ENCODE measurements around the gene HEXIM2.

Gene HEXIM2

DNA sequence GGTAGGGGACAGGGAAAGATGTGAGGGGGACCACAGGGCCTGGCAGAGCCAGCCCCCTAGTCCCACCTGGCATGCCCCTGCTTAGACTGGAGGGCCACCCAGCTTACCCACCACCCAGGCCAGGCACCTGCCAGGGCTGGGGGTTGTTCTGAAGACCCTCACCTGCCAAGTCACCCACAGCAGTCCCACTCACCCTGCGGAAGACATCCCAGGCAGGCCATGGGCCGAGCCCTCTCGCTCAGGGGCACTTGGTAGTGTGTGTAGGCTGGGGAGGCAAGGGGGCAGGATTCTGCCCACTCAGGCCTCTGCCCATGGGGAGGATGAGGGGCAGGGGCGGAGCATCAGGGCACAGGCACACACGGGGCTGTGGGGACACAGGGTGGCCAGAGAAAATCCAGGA, 33.3 kb upstream of the HEXIM2 start:
- DNase-seq (ENCODE audit: low spot score) = no peak

DNA sequence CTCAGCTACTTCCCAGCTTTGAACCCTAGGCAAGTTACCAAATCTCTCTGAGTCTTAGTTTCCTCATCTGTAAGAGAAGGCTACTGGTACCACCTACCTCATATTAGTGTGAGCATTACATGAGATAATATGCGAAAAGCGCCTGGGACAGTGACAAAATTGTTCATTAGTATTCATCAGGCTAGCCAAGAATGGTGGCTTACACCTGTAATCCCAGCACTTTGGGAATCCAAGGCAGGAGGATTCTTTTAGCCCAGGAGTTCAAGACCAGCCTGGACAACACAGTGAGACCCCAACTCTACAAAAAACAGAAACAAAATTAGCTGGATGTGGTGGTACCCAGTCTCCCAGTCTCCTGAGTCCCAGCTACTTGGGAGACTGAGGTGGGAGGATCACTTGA, 32.7 kb upstream of the HEXIM2 start:
- DNase-seq (ENCODE audit: low spot score) = no peak

DNA sequence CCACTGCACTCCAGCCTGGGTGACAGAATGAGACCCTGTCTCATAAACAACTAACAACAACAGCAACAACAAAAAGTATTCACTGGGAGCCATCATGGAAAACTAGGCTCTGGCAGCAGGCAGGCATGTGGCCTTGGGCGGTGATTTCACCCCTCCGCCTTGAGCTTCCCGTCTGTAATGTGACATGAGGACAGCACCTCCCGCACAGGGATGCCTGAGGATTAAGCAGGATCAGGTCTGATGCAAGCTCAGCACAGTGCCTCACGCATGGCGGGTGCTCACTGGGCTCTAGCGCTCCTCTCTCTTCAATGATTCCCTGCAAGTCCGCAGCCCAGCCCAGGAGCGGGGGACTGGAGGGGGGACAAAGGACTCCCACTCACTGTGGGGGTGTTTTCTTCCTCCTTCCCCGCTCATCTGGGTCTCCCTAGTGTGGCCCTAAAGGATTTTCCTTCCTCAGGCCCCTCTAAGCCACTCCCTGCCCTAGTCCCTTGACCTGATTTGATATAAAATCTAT, 32.2 kb upstream of the HEXIM2 start:
- DNase-seq (ENCODE audit: low spot score) = no peak

DNA sequence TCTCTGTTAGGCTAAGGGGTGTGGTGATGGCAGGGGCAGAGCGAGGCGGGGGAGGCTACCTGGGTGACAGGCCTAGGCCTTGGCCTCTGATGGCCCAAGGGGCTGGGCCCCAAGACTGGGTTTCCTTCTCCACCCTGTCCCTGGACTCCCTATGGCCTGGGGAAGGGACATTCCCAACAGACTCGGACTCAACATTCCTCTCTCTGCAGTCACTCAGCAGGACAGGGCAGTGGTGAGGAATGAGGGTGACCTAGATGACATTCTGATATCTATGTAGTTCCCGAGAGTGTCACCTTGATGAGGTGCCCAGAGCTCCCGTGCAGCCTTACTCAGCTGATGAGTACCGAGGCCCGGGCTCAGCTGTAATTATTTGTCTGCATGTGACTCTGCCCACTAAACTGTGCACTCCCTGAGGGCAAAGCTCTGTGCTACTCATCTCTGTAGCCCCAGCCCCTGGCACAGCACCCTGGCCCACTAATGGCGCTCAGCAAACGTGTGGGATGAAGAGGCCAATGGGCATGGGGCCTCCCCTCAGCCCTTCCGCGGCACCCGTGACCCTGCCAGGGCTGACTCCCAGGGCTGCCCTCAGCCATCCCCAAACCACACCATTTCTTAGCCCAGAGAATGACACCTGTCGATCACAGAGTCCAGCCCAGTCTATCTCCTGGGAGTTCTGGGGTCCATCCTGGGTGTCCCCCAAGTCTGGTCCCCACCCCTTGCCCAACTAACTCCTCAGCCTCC, 31.6 kb upstream of the HEXIM2 start:
- no peak for DNase-seq (ENCODE audit: low spot score)

DNA sequence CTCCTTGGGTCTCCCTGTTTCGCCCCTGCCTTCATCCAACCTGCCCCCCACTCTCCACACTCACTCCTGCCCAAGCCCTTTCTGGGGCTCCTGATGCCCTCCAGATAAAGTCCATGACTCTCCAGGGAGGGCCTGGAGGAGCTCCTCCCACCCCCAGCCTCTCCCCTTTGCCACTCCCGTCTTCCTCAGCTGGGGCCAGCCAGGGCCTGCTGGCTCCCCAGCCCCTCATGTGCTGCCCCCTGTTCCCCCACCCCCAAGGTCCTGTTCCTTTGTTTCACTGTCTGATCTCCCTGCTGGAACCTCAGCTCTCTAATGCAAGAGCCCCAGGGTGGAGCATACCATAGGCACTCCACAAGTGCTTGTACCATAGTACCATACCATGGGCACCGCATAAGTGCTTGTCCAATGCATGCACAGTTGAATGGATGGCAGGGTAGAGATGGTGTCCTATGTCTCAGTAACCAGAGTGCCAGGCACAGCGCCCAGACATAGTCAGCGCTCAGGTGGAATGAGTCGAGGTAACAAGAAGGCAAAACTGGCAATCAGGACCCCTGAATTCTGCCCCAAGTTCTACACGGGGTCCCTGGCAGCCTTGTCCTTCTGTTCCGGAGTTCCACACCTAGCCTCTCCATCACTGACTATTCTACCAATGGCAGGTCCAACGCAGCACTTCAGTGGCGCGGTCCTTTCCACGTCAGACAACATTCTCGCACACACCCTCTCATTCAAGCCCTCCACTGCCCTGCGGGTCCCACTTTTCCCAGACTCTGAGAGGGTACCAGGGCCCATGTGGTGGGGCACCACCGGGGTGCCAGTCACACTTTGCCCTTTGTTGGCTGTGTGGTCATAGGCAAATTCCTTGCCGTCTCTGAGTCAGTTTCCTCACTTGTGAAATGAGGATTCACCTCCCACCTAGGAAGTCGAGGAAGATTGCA, 30.7 kb upstream of the HEXIM2 start:
- no peak for DNase-seq (ENCODE audit: low spot score)

DNA sequence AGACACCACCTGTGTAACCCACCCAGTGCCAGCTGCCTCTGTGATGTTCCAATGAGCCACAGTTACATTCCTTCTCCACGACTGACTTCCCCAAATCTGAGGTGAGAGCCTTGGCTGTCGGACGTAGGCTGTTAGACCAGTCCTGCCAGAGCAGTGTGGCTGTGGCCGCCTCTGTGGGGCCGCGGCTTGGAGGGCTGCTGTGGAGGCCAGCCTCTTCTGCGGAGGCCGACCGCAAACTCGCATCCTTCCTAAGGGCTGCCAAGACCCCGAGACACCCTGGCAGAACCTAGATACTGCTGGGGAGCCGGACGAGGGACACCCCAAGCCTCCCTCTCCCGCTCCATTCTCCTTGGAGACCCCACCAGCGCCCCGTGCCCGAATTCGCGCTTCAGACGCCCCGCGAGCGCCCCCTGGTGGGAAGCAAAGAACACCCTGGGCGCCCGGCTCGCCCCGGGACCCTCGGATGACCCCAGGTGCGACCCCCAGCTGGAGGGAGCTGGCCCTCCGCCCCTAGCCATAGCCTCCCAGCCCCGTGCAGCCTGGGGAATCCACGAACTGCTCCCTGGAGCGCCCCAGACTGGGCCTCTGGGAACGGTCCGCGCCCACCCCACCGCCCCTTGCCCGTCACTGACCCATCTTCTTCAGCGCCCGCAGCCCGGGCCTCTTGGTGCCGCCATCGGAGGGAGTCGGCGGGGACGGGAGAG, 29.9 kb upstream of the HEXIM2 start:
- DNase-seq (ENCODE audit: low spot score) = peak; percentile 62

DNA sequence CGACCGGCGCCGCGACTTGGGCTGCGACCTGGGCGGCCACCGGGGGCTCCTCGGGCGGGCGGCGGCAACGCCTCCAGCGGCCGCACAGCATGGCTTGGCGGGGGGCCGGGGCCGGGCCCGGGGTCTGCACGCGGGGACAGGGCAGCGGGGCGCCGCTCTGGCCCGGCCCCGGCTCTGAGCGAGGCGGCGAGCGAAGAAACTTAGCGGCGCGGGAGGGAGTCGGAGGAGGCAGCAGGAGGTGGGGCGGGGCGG, 29.4 kb upstream of the HEXIM2 start, which contains the start of gene PLCD3:
Gene PLCD3, minus strand, starts transcription at position 196 of the 252 bp plus-strand sequence. Its CDS starts 105 bp downstream, at position 91.
- no peak for DNase-seq (ENCODE audit: low spot score)

DNA sequence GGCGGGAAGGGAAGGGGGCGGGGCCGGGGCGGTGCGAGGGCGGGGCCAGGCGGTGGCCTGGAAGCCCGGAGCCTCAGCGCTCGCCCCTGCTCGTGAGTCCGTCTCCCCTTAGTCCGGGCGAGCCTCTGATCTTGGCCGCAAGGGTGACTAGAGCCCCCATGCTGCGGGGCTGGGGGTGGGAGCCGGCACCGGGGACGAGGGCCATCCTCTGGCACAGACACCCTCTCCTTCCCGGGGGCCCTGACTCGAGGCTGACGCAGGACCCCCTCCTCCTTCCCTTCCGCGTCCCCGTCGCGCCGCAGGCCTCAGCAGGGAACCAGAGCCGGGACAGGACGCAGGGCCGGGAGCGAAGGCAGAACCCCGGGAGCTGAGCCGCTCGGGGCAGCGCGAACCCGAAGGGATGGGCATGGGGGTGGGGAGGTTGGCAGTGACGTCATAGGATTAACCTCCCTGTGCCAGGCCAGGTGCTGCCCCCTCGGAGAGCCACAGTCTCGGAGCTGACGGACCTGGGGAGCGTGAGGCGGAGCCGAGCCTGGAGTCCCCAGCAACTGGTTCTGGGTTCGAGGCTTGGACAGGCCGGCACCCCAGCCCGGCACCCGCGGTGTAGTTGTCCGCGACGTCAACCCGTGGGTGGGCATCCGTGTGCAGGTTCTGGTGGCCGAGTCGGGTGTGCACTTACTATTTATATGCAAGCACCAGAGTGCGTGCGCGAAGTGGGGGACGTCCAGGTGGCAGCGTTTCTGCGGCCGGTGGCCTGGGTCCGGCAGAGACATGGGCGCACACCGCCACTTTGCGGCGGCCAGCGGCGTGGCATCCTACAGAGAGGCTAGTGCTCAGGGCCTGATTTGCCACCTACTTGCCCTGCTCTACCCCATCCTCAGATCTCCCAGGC, 28.9 kb upstream of the HEXIM2 start:
- peak; percentile 80 for DNase-seq (ENCODE audit: low spot score)

DNA sequence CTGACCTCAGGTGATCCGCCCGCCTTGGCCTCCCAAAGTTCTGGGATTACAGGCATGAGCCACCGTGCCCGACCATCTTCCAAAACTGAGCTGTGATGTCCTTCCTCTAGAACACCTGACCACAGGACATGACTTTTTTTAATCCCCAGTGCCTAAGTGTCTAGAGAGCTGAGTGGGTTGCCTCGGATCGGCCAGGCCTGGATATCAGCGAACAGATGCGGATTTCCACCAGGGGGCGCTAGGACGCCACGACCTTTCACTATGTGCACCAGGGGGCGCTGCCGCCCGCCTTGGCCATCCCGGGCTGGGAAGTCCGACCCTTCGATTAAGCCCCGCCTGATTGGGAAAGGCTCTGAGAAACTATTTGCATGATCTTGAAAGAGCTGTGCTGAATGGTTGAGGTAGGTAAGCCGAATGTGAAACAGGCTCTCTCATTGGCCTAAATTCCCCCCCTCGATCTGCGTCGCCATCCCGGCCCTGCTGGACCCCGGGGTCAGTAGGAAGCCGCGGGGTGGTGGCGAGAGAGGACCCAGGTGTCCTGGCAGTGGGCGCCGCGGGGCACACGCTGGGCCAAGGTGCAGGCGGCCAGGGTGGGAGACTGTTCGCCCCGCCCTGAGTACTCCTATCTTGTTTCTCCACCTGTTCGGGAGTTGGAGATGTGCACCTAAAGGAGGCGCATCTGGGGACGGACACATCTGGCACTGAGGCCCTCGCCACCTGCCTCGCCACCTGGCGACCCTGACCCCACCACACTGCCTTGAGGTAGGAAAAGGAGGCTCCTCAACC, 26.3 kb upstream of the HEXIM2 start, which contains the start of gene ACBD4:
Gene ACBD4, plus strand, starts transcription at position 496 of the 786 bp plus-strand sequence. CDS start 458 bp downstream, outside the sequence.
- DNase-seq (ENCODE audit: low spot score) = peak; percentile 98

DNA sequence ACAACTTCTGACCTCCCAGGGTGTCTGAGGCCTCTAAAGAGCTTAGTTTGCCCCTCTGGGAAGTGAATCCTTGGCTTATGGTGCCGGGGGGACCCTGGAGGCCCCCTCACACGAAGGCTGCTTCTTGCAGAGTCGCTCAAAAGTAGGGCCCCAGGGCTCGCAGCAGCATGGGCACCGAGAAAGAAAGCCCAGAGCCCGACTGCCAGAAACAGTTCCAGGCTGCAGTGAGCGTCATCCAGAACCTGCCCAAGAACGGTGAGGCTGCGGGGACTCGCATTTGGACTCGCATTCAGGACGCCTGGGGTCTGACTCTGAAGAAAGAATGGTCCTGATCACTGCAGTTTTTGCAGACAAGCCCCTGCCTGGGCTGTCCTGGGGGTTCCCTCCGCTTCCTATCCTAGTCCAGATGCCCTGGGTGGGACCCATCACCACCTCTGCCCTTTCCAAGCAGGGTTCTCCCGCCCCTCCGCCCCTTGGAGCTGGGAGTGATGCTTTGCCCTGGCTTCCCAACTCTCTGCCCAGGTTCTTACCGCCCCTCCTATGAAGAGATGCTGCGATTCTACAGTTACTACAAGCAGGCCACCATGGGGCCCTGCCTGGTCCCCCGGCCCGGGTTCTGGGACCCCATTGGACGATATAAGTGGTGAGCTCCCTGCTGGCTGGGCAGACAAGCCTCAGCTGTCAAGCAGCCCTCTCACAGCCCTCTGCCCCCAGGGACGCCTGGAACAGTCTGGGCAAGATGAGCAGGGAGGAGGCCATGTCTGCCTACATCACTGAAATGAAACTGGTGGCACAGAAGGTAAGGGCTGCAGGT, 25.5 kb upstream of the HEXIM2 start:
- DNase-seq (ENCODE audit: low spot score) = no peak

DNA sequence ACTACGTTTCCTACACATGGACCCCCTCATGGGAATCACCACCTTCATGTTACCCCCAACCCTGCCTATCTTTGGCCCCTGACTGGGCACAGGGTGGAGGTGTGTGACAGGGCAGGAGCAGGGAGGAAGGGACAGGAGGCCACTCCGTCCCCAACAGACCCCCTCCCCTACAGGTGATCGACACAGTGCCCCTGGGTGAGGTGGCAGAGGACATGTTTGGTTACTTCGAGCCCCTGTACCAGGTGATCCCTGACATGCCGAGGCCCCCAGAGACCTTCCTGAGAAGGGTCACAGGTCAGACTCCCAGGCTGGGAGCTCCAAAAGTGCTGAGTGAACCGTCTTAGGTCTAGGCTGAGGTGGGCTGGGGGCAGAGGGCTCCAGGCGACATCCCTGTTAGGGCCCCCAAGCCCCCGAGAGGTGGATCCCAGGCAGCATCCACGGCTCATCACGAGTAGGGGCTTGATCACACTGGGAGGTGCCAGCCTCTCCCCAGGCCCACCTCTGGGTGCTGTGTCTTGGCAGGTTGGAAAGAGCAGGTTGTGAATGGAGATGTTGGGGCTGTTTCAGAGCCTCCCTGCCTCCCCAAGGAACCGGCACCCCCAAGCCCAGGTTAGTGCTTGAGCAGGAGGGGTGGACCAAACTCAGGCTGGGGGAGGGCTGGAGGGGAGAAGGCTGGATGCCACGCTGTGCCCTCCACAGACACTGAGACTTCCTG, 24.7 kb upstream of the HEXIM2 start:
- no peak for DNase-seq (ENCODE audit: low spot score)

DNA sequence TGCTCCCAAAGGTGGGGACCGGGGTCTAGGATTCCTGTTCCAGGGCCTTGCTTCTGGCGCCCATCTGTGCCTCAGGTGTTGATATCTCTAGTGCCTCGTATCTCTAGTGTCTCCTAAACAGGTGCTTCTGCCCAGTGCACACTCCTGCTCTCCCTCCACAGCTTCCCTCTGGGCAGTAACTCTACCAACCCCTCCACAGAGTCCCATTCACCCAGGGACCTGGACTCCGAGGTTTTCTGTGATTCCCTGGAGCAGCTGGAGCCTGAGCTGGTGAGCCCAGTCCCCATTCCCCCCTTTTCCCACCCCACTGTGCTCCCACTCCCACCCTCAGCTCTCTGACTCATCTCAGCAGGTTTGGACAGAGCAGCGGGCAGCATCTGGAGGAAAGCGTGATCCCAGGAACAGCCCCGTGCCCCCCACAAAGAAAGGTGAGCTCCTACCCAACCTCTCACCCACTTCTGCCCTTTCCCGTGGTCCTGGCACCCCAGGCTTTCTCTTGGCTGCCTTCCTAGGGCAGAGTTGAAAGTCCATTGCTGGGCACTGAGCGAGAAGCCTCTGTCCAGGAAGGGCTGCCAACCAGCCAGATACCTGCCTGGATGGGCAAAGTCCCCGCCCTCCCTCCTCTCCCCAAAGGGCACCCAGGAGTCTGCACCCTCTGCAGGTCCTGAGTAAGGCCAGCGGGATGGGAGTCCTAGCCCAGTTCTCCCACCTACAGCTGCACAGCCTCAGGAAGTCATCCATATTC, 23.9 kb upstream of the HEXIM2 start:
- no peak for DNase-seq (ENCODE audit: low spot score)

DNA sequence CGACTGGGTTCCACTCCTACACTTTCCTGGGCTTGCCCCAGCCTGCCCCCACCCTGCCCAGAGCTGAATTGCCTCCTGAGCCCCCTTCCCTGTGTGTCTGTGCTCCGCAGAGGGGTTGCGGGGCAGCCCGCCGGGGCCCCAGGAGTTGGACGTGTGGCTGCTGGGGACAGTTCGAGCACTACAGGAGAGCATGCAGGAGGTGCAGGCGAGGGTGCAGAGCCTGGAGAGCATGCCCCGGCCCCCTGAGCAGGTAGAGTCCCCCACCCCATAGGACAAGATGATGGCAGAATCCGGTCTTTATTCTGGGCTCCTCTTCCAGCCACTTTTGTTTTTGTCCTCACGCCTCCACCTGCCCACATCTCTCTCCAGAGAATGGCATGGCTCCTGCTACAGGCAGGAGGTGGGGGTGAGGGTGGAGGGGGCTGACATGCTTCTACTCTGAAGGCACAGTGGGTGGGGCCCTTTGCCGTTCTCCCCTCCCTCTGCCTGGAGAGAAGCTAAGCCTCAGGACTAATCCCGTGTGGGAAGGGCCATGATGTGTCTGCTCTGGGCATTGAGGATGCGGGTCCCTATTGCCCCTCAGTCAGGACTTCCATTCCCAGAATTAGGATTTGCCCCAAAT, 22.7 kb upstream of the HEXIM2 start:
- no peak for DNase-seq (ENCODE audit: low spot score)

DNA sequence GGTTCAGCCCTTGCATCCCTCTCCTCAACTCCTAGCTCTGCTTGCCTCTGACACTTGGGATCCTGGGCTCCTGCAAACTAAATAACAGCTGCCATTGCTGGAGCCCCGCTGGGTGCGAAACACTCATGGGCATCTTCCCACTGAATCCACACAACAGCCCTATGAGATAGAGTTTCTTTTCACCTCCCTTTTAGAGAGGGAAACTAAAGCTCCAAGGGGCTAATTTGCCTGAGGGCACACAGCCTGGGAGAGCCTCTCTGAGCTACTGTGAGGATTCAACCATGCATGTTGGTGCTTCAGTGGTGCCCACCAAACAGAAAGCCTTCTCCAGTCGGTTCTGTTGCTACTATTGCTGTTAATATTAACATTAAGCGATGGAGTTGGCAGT, 22.1 kb upstream of the HEXIM2 start:
- no peak for DNase-seq (ENCODE audit: low spot score)

DNA sequence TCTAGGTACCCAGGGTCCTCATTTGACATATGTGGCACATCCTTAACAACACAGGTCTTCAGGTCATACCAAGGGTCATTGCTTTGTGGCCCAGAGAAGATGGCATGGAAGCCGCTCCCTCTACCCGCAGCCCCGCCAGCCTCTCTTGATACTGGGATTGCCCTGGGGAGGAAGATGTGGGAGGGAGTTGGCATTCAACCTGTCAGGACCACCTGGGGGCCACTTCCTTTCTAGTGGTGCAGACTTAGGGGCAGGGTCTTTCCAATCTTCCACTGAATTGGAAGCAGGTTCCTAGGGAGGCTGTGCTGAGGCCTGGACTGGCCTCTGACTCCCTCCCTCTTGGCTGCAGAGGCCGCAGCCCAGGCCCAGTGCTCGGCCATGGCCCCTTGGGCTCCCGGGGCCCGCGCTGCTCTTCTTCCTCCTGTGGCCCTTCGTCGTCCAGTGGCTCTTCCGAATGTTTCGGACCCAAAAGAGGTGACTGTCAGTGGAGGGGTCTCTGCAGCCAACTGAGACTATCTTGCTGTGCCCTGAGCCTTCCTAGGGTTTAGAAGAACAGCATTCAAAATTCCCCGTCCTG, 18.5 kb upstream of the HEXIM2 start:
- DNase-seq (ENCODE audit: low spot score) = no peak

DNA sequence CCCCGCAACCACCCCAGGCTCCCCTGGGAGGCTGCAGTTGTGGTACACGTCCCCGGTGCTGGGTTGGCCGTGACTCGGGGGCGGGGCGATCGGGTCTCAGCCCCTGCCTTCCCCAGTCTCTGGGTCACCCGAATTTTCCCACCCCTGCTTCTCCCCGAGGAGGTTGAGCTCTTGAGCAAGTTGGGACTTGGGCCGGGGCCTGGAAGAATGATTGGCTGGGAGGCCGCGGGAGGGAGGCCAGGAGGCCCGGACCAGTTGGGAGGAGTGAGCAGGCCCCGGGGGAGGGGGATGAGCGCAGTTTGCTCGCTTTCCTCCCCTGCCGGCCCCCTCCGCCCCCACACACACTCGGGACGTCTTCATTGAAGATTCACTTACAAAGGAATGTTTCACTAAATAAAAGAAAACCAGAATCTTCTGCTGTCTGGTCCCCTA, 17.9 kb upstream of the HEXIM2 start:
- DNase-seq (ENCODE audit: low spot score) = no peak

Measured in NAMALWA (cell line).